ENCODE measurements around the gene PATE3.

- TF ChIP-seq POLR2AphosphoS5 (IDR thresholded peaks at IDR 0.05) (no peak), CTCF (IDR thresholded peaks at IDR 0.05) (no peak)
Measured at GRCh38 chr11:125770583-125770982, 17.3 kb upstream of the PATE3 start.
